PFSK-1 (cell line): Measurements from ENCODE around the gene BBS12.

Source experiments
- FOXP2 ChIP-seq: optimal IDR thresholded peaks from 2 replicates; pipeline ENCODE3; 2011; ENCODE audit warnings: borderline replicate concordance, control low read depth, inconsistent platforms; ENCODE audit not compliant: insufficient read depth; ENCODE audit errors: extremely low read length, extremely low read depth
- POLR2AphosphoS5 ChIP-seq: IDR thresholded peaks from 2 replicates; pipeline ENCODE4 v1.6.1; 2012; ENCODE audit warnings: low read depth, mild to moderate bottlenecking, control low read depth, low read length, moderate library complexity
- REST ChIP-seq, 2 experiments: IDR thresholded peaks; 2 replicates each; pipeline versions ENCODE4 v1.6.1 to v1.8.0; 2011 to 2012; ENCODE audit warnings: low read depth in 2 of 2, low read length in 2 of 2, control low read depth in 1 of 2, inconsistent platforms in 1 of 2, mild to moderate bottlenecking in 1 of 2, moderate library complexity in 1 of 2; ENCODE audit not compliant: insufficient read depth in 1 of 2
- SIN3A ChIP-seq: IDR thresholded peaks from 2 replicates; pipeline ENCODE4 v1.6.1; 2012; ENCODE audit warnings: mild to moderate bottlenecking, low read length, moderate library complexity, borderline replicate concordance; ENCODE audit not compliant: insufficient read depth
- TAF1 ChIP-seq: IDR thresholded peaks from 2 replicates; pipeline ENCODE4 v1.6.1; 2012; ENCODE audit warnings: low read length, control low read depth, borderline replicate concordance; ENCODE audit not compliant: insufficient read depth

The BBS12 gene

GRCh38 chr4:122691988-122692387, 40.5 kb upstream of the BBS12 start:
- TF ChIP-seq SIN3A: no peak

- TF ChIP-seq FOXP2 (no peak), REST (IDR thresholded peaks at IDR 0.05; ENCODE audit: insufficient read depth in 1 of 2, low read depth in 2 of 2, low read length in 2 of 2) (no peak)
Measured at GRCh38 chr4:122692641-122693520, 39.6 kb upstream of the BBS12 start.

GRCh38 chr4:122695226-122695625, 37.3 kb upstream of the BBS12 start:
- TF ChIP-seq POLR2AphosphoS5 (no peak), FOXP2 (no peak), SIN3A (no peak), TAF1 (no peak), REST (IDR thresholded peaks at IDR 0.05; ENCODE audit: insufficient read depth in 1 of 2, low read depth in 2 of 2, low read length in 2 of 2) (no peak)

GRCh38 chr4:122700178-122700725, 32.3 kb upstream of the BBS12 start:
- TF ChIP-seq FOXP2 (no peak), TAF1 (no peak), SIN3A (no peak), POLR2AphosphoS5 (no peak), REST (IDR thresholded peaks at IDR 0.05; ENCODE audit: insufficient read depth in 1 of 2, low read depth in 2 of 2, low read length in 2 of 2) (no peak)

- TF ChIP-seq FOXP2 (no peak), SIN3A (no peak), REST (IDR thresholded peaks at IDR 0.05; ENCODE audit: insufficient read depth in 1 of 2, low read depth in 2 of 2, low read length in 2 of 2) (no peak), TAF1 (no peak), POLR2AphosphoS5 (no peak)
Measured at GRCh38 chr4:122701061-122701460, 31.4 kb upstream of the BBS12 start.
